GM18870 (cell line): ENCODE data around the gene IGFBP2.

Source experiments
- ATAC-seq: cut with Tn5 transposase; IDR thresholded peaks from one replicate; pipeline ENCODE4 v1.9.1; 2021; ENCODE audit warnings: moderate library complexity; ENCODE audit not compliant: unreplicated experiment

IGFBP2 gene

DNA sequence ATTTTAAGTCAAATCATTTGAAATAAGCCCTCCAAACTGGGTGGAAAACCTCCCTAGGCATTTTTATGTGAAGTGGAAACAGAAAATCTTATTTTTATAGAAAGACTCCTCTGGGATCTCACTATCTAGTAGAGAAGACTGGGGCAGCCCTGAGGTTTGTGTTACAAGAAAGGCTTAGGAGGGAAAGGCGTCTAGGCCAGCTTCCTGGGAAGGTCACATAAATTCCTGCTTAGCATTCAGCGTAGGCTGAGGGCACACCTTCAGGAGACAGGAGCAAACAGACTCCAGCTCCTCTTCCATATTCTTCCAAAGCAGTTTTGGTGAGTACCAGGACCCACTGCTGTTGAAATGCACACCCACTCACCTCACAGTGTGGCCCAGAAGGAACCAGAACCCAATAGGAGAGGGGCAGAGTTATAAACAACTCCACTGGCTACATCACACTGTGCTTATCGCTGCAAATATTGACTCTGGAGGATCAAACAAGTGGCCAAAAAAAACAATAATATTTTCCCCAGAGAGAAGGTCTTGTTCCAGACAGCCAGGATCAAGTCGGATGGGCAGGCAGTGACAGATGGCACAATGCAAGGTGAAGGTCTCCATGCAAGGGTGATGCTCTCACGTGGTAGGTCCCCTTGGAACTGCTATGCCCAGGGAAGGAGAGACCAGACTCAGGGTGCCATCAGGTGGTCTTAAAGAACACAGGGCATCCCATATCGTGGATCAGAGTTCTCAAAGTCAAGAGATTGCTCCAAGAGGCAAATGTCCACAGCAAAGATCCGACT, 17.7 kb upstream of the IGFBP2 start:
- no peak for ATAC-seq

GRCh38 chr2:216616083-216616678, 17.0 kb upstream of the IGFBP2 start:
- ATAC-seq = no peak

- no peak for ATAC-seq
These were observed 15.9 kb upstream of the IGFBP2 start for GRCh38 chr2:216617159-216617815.

- ATAC-seq = no peak
These were observed 14.4 kb upstream of the IGFBP2 start for GRCh38 chr2:216618785-216619184.

DNA sequence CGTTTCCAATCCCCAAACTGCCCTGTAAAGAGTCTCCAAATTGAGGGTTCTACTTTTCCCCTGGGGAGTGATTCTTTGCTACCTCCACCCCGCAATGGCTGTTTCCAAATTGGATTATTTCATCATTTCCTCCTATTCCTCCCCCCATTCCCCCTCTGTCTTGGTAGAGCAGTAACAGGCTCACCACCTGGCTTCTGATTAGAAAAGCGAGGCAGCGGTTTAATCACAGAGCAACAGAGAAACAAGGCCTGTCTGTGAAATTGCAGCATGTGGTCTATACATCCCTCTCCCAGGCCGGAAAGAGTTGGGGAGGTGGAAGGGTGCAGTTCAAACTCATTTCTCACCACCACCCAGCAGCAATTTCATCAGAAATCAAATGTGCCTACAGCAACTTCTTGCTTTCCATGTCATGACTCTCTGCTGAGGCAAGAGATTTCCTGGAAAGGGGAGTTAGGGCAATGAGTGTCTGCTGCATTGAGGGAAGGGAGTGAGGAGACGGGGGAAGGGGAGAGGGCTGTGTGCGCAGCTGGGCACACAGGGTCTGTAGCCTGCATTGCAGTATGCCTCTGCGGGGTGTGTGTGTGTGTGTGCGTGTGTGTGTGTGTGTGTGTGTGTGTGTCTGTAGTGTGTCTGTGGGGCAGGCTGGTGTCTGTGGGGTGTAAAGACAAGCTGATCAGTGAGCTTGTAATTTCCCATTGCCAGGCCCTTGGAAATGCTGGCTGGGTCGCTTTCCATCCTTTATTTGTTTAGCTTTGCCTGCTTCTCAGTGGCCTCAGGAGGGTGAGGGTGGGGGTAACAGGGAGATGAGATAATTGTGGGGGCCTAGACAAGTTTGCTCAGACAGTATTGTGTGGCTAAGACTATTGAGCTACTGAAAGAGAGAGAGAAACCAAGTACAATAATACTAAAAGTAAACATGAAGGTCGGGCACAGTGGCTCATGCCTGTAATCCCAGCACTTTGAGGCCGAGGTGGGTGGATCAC, 13.5 kb upstream of the IGFBP2 start:
- no peak for ATAC-seq

GRCh38 chr2:216620786-216621185, 12.4 kb upstream of the IGFBP2 start:
- ATAC-seq = no peak

DNA sequence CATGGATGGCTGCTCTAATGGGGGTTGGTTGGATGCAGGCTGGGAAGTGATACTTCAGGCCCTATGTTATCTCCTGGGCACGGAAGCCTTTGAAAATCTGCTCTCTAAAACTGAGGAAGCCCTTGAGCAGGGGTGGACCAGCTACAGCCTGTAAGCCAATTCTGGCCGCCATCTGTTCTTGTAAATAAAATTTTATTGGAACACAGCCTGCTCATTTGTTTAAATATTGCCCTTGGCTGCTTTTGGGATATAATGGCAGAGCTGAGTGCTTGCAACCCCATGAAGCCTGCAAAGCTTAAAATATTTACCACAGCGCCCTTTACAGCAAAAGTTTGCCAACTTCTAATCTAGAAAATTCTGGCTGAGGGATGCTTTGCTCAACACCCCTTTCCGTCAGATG, 11.9 kb upstream of the IGFBP2 start:
- ATAC-seq = no peak

DNA sequence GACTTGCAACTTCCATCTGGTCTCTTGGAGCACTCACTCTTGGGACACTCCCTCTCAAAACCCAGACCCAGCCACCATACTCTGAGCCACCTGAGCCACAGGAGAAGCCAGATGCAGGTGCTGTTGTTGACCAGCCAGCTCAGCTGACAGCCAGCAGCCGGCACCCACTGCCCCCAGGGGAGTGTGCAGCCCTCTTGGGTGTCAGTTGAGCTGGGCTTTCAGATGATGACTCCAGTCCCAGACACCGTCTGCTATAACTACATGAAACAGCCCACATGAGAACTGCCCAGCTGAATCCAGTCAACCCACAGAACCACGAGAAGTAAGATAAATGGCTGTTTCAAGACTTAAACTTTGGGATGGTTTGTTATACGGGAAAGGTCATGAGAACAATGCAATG, 10.7 kb upstream of the IGFBP2 start:
- ATAC-seq = no peak

DNA sequence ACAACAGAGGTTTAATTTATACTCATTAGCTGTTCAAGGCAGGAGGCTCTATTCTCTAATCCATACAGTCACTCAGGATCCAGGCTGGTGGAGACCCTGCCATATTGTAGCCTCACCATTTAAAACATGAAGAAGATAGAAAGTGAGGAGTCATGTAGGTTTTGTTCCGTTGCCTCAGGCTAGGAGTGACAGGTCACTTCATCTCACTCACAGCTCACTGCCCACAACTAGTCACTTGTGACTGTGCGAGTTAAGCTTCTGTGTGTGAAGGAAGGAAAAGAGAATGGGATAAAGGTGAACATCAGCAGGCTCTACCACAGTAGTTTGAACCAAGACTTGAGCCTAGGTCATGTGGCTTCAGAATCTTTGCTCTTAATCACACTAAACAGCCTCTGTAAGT, 9.0 kb upstream of the IGFBP2 start:
- ATAC-seq = no peak

DNA sequence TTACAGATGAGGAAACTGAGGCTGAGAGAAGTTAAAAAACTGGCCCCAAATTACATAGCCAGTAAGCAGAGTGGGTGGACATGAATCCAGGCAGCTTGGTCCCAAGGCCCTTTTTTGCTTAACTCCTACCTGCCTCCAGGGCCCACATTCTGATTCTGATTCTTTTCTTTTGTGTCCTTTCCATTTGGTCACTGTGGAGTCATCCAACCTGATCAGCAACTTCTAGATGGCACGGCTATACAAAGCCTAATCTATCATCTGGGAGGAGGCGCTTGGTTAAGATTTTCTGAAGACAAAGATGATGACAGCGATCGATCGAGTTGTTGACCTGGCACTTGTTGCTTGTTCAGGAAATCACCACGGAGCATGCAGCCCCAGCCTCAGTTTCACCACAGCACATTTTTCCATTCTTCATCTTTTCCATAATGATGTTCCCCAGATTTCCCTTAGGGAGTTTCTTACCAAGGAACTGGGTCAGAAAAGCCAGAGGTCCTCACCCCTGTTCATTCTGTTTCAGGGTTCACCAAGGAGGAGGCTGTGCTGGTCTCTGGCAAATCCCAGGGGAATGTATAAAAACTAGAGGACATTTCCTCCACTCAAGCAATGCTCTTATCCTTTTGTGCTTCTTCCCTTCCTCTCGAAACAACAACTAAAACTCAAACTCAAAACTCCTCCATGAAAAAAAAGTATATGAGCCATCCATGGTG, 6.9 kb upstream of the IGFBP2 start:
- no peak for ATAC-seq

DNA sequence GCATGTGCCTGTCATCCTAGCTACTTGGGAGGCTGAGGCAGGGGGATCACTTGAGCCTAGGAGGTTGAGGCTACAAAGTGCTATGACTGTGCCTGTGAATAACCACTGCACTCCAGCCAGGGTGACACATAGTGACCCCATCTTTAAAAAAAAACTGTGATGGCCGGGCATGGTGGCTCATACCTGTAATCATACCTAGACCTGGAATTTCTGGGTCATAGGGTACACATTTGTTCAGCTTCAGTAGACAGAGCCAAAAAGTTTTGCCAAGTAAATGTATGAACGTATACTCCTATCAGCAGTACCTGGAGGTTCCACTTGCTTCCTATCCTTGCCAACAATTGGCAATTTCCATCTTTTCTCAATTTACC, 6.4 kb upstream of the IGFBP2 start:
- no peak for ATAC-seq

- no peak for ATAC-seq
These were observed 3.4 kb upstream of the IGFBP2 start for GRCh38 chr2:216629784-216630183.

GRCh38 chr2:216632346-216632951, 771 bp upstream of the IGFBP2 start:
- ATAC-seq = no peak

DNA sequence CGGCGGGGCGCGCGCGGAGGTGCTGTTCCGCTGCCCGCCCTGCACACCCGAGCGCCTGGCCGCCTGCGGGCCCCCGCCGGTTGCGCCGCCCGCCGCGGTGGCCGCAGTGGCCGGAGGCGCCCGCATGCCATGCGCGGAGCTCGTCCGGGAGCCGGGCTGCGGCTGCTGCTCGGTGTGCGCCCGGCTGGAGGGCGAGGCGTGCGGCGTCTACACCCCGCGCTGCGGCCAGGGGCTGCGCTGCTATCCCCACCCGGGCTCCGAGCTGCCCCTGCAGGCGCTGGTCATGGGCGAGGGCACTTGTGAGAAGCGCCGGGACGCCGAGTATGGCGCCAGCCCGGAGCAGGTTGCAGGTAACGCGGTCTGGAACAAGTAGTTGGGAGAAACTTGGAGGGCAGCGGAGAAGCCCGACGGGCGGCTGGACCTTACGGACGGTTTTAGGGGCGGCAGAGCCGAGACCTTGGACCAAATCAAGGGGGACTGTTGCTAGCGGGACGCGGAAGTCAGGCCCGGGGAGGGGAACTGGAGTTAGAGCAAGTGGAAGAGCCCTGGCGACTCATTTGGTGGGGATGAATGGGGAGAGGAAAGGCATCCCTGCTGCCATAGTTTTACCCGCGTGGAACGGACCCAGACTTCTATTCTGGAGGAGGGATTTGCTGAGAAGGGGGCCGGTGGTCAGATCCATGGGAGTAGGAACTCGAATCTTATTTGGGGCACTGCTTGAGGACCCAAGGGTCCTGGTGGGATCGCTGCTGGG, 573 bp downstream of the IGFBP2 start:
- ATAC-seq = no peak

- no peak for ATAC-seq
These were observed 1.3 kb downstream of the IGFBP2 start for GRCh38 chr2:216634370-216635148.

GRCh38 chr2:216635171-216635570, 2.0 kb downstream of the IGFBP2 start:
- no peak for ATAC-seq

DNA sequence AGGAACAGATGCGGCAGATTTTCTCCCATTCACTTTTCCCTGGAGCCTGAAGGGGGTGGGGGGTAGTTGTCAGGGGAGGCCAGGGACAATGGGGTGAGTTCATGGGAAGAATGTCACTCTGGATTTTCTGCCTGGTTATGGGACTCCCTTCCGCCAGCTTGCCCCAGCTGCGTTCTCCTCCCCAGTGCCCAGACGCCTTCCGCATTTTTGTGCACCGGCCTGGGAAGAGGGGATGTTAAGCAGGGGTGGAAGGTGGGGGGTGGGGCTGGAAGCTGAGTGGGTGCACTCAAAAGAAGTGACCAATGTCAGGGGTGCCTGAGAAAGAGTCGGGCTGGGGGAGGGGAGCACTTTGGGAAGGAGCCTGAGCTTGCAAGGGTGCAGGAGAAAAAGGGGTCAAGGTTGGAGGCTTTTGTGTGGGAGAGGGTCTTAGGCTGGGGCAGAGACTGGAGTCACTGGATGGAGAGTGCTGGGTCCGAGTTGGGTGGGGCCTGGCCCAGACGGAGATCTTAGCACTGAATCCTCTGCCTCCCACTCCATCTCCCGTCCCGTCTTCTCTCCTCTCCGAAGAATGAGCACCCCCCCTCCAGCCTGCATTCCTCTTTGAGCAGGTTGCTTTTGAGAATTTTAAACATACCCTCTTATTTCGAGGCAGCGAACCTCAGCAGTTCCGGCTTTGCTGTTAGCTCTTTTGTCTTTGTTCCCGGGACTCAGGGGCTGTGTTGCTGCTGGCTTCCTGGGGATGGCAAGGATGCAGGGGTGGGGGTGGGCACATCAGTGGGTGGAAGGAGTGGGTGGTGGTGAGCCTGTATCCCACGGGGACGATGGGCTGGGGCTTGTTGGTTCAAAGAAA, 2.7 kb downstream of the IGFBP2 start:
- ATAC-seq = no peak
